HepG2 (cell line): ENCODE measurements around the gene AMOTL2. TPM values are rescaled to one million over a fixed set of nuclear protein-coding genes. Genes with fewer than 3 reads are reported as not detected.

Source experiments
- ARNT2 ChIP-seq: sonication (generic); formaldehyde crosslinking; IDR thresholded peaks from 2 replicates; pipeline ENCODE4 v1.8.0; 2022; ENCODE audit warnings: mild to moderate bottlenecking, low read depth, missing genetic modification reagents, moderate library complexity
- ASH2L ChIP-seq: fragments of 300-600, 200-600 bp; sonication (generic); IDR thresholded peaks from 2 replicates; pipeline ENCODE4 v1.7.0; 2017; ENCODE audit warnings: low read depth, mild to moderate bottlenecking, moderate library complexity, mixed read lengths, low read length; ENCODE audit not compliant: insufficient read length
- CREM ChIP-seq, 2 experiments: sonication (generic) in 1 of 2; formaldehyde crosslinking in 1 of 2; IDR thresholded peaks; 2 replicates each; pipeline versions ENCODE4 v1.4.0 to v1.6.1; 2016 to 2020; ENCODE audit warnings: antibody characterized with exemption in 1 of 2, mild to moderate bottlenecking in 1 of 2, missing genetic modification reagents in 1 of 2
- MTA3 ChIP-seq: sonication (generic); formaldehyde crosslinking; IDR thresholded peaks from 2 replicates; pipeline ENCODE4 v1.4.0; 2020; ENCODE audit warnings: missing genetic modification reagents
- SMYD3 ChIP-seq: sonication (generic); formaldehyde crosslinking; IDR thresholded peaks from 2 replicates; pipeline ENCODE4 v1.8.1; 2023; ENCODE audit warnings: mild to moderate bottlenecking, missing genetic modification reagents
- ZNF263 ChIP-seq: sonication (generic); formaldehyde crosslinking; IDR thresholded peaks from 2 replicates; pipeline ENCODE4 v1.4.0; 2020; ENCODE audit warnings: missing genetic modification reagents
- ZNF432 ChIP-seq: sonication (generic); formaldehyde crosslinking; IDR thresholded peaks from 2 replicates; pipeline ENCODE4 v1.5.0; 2020; ENCODE audit warnings: missing genetic modification reagents, mild to moderate bottlenecking, borderline replicate concordance
- ZNF616 ChIP-seq: sonication (generic); formaldehyde crosslinking; IDR thresholded peaks from 2 replicates; pipeline ENCODE4 v1.5.0; 2020; ENCODE audit warnings: low read depth, mild to moderate bottlenecking, missing genetic modification reagents
- ZNF652 ChIP-seq: IDR thresholded peaks from 2 replicates; pipeline ENCODE4 v1.6.1; 2016; ENCODE audit warnings: low read depth, borderline replicate concordance
- polyA plus RNA-seq, 8 experiments: library from polyadenylated mRNA; depleted of rRNA in 3 of 8; stranded (reverse) in 7 of 8; unstranded in 1 of 8; fragments of >200 nt; fragmentation: Illumina TruSeq in 4 of 8; extraction: Trizol in 4 of 8; gene quantifications; 2 replicates each; pipeline versions ENCODE4 v1.2.1 to v1.2.3, GENCODE V29; 2011 to 2016; ENCODE audit warnings: low read depth in 4 of 8, missing spikeins in 1 of 8, mixed read lengths in 1 of 8; ENCODE audit not compliant: insufficient read depth in 1 of 8
- total RNA-seq, 5 experiments: library from RNA; depleted of rRNA; stranded (reverse); fragments of >200 nt; fragmentation: Illumina TruSeq; extraction: Trizol; gene quantifications; 2 replicates each; pipeline ENCODE4 v1.2.3, GENCODE V29; 2016; ENCODE audit warnings: low read depth in 1 of 5
- TF ChIP-seq, protein P1 (sequence below), 2 experiments: sonication (generic) in 1 of 2; formaldehyde crosslinking in 1 of 2; IDR thresholded peaks; 2 replicates each; pipeline versions ENCODE4 v1.4.0 to v1.6.1; 2016 to 2020; ENCODE audit warnings: borderline replicate concordance in 1 of 2, low read depth in 1 of 2, mild to moderate bottlenecking in 1 of 2, missing genetic modification reagents in 1 of 2
- TF ChIP-seq, protein P2 (sequence below): IDR thresholded peaks from 2 replicates; pipeline ENCODE4 v1.6.1; 2016; ENCODE audit warnings: control low read depth
- TF ChIP-seq, protein P3 (sequence below): sonication (generic); IDR thresholded peaks from 2 replicates; pipeline ENCODE4 v1.6.1; 2016; ENCODE audit warnings: low read depth, borderline replicate concordance
- TF ChIP-seq, protein P4 (sequence below): sonication (generic); formaldehyde crosslinking; IDR thresholded peaks from 2 replicates; pipeline ENCODE4 v1.4.0; 2020; ENCODE audit warnings: missing genetic modification reagents
- TF ChIP-seq, protein P5 (sequence below): sonication (generic); formaldehyde crosslinking; IDR thresholded peaks from 2 replicates; pipeline ENCODE4 v1.4.0; 2020; ENCODE audit warnings: missing genetic modification reagents
- TF ChIP-seq, protein P6 (sequence below): sonication (generic); formaldehyde crosslinking; conservative IDR thresholded peaks from 2 replicates; pipeline ENCODE4 v1.8.1; 2023; ENCODE audit warnings: missing genetic modification reagents

Gene AMOTL2
- total and polyA plus RNA-seq, 2 of the 13 experiments (the other 11 are each of a cell fraction or from before 2014, with no cell fraction given), result 17.3 to 18.5 TPM

DNA sequence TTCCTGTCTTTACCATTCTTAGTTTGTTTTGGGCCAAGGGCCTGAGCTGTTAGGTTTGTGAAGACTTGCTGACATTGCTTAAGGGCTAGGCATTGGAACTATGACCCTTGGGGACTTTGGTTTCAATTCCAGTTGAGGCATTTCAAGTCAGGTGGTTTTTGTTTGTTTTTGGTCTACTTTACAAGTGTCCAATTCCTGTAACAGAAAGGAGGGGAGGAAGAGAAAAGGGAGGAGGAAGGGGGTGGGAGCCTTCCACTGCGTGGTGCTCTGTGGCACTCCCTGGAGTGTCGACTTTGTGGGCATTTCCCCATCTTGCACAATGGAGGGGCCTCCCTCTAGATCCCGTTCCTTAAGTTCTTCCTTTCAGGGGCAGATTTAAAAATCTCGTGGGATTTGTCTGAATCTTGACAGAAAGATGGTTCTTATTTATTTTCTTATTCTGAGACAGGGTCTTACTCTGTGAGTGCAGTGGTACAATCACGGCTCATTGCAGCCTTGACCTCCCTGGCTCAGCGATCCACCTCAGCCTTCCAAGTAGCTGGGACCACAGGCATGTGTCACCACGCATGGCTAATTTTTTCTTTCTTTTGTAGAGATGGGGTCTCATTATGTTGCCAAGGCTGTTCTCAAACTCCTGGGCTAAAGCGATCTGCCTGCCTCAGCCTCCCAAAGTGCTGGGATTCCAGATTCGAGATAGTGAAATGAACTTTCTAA is 64.1 kb downstream of the AMOTL2 start (continued):
- TF ChIP-seq, protein P1, sequence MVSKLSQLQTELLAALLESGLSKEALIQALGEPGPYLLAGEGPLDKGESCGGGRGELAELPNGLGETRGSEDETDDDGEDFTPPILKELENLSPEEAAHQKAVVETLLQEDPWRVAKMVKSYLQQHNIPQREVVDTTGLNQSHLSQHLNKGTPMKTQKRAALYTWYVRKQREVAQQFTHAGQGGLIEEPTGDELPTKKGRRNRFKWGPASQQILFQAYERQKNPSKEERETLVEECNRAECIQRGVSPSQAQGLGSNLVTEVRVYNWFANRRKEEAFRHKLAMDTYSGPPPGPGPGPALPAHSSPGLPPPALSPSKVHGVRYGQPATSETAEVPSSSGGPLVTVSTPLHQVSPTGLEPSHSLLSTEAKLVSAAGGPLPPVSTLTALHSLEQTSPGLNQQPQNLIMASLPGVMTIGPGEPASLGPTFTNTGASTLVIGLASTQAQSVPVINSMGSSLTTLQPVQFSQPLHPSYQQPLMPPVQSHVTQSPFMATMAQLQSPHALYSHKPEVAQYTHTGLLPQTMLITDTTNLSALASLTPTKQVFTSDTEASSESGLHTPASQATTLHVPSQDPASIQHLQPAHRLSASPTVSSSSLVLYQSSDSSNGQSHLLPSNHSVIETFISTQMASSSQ (IDR thresholded peaks at IDR 0.05; ENCODE audit: low read depth), result 0 out of 2 replicates have a peak, but pooled peaks have one; percentile 26
- TF ChIP-seq, protein P1 (CRISPR knock-in tag; IDR thresholded peaks at IDR 0.05; ENCODE audit: borderline replicate concordance), result no peak
- no peak for TF ChIP-seq ARNT2 (CRISPR knock-in tag)
- TF ChIP-seq ZNF616 (CRISPR knock-in tag), result no peak
- TF ChIP-seq, protein P2, sequence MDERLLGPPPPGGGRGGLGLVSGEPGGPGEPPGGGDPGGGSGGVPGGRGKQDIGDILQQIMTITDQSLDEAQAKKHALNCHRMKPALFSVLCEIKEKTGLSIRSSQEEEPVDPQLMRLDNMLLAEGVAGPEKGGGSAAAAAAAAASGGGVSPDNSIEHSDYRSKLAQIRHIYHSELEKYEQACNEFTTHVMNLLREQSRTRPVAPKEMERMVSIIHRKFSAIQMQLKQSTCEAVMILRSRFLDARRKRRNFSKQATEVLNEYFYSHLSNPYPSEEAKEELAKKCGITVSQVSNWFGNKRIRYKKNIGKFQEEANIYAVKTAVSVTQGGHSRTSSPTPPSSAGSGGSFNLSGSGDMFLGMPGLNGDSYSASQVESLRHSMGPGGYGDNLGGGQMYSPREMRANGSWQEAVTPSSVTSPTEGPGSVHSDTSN (CRISPR knock-in tag), result no peak
- TF ChIP-seq, protein P3, sequence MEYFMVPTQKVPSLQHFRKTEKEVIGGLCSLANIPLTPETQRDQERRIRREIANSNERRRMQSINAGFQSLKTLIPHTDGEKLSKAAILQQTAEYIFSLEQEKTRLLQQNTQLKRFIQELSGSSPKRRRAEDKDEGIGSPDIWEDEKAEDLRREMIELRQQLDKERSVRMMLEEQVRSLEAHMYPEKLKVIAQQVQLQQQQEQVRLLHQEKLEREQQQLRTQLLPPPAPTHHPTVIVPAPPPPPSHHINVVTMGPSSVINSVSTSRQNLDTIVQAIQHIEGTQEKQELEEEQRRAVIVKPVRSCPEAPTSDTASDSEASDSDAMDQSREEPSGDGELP, result peak; percentile 48; the same call in 1 of the 2 replicates
- no peak for TF ChIP-seq ZNF432 (CRISPR knock-in tag)
- no peak for TF ChIP-seq MTA3 (CRISPR knock-in tag)
- no peak for TF ChIP-seq SMYD3 (CRISPR knock-in tag)
- TF ChIP-seq ZNF652 (CRISPR knock-in tag), result no peak
- TF ChIP-seq ASH2L, result no peak
- TF ChIP-seq ZNF263, result peak; percentile 66; the same call in 1 of the 2 replicates
- TF ChIP-seq, protein P4, sequence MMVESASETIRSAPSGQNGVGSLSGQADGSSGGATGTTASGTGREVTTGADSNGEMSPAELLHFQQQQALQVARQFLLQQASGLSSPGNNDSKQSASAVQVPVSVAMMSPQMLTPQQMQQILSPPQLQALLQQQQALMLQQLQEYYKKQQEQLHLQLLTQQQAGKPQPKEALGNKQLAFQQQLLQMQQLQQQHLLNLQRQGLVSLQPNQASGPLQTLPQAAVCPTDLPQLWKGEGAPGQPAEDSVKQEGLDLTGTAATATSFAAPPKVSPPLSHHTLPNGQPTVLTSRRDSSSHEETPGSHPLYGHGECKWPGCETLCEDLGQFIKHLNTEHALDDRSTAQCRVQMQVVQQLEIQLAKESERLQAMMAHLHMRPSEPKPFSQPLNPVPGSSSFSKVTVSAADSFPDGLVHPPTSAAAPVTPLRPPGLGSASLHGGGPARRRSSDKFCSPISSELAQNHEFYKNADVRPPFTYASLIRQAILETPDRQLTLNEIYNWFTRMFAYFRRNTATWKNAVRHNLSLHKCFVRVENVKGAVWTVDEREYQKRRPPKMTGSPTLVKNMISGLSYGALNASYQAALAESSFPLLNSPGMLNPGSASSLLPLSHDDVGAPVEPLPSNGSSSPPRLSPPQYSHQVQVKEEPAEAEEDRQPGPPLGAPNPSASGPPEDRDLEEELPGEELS (CRISPR knock-in tag), result peak; percentile 59; the same call in 1 of the 2 replicates
- peak; percentile 65; the same call in 1 of the 2 replicates for TF ChIP-seq CREM (IDR thresholded peaks at IDR 0.05)
- no peak for TF ChIP-seq CREM (CRISPR knock-in tag; IDR thresholded peaks at IDR 0.05)
- TF ChIP-seq, protein P5, sequence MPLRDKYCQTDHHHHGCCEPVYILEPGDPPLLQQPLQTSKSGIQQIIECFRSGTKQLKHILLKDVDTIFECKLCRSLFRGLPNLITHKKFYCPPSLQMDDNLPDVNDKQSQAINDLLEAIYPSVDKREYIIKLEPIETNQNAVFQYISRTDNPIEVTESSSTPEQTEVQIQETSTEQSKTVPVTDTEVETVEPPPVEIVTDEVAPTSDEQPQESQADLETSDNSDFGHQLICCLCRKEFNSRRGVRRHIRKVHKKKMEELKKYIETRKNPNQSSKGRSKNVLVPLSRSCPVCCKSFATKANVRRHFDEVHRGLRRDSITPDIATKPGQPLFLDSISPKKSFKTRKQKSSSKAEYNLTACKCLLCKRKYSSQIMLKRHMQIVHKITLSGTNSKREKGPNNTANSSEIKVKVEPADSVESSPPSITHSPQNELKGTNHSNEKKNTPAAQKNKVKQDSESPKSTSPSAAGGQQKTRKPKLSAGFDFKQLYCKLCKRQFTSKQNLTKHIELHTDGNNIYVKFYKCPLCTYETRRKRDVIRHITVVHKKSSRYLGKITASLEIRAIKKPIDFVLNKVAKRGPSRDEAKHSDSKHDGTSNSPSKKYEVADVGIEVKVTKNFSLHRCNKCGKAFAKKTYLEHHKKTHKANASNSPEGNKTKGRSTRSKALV (CRISPR knock-in tag), result 0 out of 2 replicates have a peak, but pooled peaks have one; percentile 54
- TF ChIP-seq, protein P6, sequence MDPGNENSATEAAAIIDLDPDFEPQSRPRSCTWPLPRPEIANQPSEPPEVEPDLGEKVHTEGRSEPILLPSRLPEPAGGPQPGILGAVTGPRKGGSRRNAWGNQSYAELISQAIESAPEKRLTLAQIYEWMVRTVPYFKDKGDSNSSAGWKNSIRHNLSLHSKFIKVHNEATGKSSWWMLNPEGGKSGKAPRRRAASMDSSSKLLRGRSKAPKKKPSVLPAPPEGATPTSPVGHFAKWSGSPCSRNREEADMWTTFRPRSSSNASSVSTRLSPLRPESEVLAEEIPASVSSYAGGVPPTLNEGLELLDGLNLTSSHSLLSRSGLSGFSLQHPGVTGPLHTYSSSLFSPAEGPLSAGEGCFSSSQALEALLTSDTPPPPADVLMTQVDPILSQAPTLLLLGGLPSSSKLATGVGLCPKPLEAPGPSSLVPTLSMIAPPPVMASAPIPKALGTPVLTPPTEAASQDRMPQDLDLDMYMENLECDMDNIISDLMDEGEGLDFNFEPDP (CRISPR knock-in tag), result no peak
